Panc1 (cell line): ENCODE measurements around the gene PPM1H. TPM values are rescaled to one million over a fixed set of nuclear protein-coding genes. Genes with fewer than 3 reads are reported as not detected.

ENCODE experiments used
- ATAC-seq: fragments of 200-7000 bp; cut with Tn5 transposase; 2 replicates; pipeline ENCODE4 v1.9.1; 2020; ENCODE audit warnings: mild to moderate bottlenecking, moderate library complexity
- BruUV-seq: library from RNA; stranded (reverse); fragments of 400-500 nt; replicated peaks from 2 replicates; lab custom pipeline; 2021; lab: Mats Ljungman, UMichigan
- CTCF ChIA-PET: fragments of 300-600 bp; sonication (Branson Sonifier 250); formaldehyde crosslinking; loops from one replicate; lab custom pipeline; 2022; ENCODE audit warnings: antibody characterized with exemption; lab: Charles Lee
- POLR2A ChIA-PET: fragments of 300-600 bp; sonication (Branson Sonifier 250); formaldehyde crosslinking; loops from one replicate; lab custom pipeline; 2022; ENCODE audit warnings: antibody characterized with exemption; lab: Charles Lee
- DNase-seq: peaks from one replicate; pipeline ENCODE4 v3.0.0-alpha.2; 2010; ENCODE audit warnings: low read depth, low spot score
- H3K27ac ChIP-seq: 2 replicates; pipeline ENCODE4 v1.5.1; 2011; ENCODE audit warnings: mild to moderate bottlenecking, low read length, inconsistent platforms
- H3K27me3 ChIP-seq: fragments of 200-500 bp; sonication (Bioruptor generic); 2 replicates; pipeline ENCODE4 v1.6.0; 2014; ENCODE audit warnings: low read length, inconsistent platforms; ENCODE audit not compliant: control insufficient read depth, insufficient read depth
- H3K36me3 ChIP-seq: fragments of 200-500 bp; sonication (Bioruptor generic); 2 replicates; pipeline ENCODE4 v1.5.1; 2014; ENCODE audit warnings: inconsistent platforms, mild to moderate bottlenecking, low read length, moderate library complexity; ENCODE audit not compliant: control insufficient read depth, insufficient read depth
- H3K4me1 ChIP-seq: 2 replicates; pipeline ENCODE4 v1.5.1; 2011; ENCODE audit warnings: inconsistent platforms, mild to moderate bottlenecking, low read length, moderate library complexity; ENCODE audit not compliant: control insufficient read depth, insufficient read depth
- H3K4me3 ChIP-seq, 2 experiments: 2 replicates each; pipeline ENCODE4 v1.5.1; 2011 to 2012; ENCODE audit warnings: low read depth in 2 of 2, low read length in 2 of 2, mild to moderate bottlenecking in 2 of 2, inconsistent platforms in 1 of 2, moderate library complexity in 1 of 2
- H3K9me3 ChIP-seq: fragments of 200-500 bp; sonication (Bioruptor generic); 2 replicates; pipeline ENCODE4 v1.5.1; 2014; ENCODE audit warnings: low read depth, mild to moderate bottlenecking, inconsistent platforms, low read length, moderate library complexity; ENCODE audit not compliant: control insufficient read depth, insufficient read depth
- CTCF ChIP-seq: fragments of 450-650 bp; IDR thresholded peaks from 2 replicates; pipeline ENCODE4 v1.5.1; 2017; ENCODE audit warnings: mild to moderate bottlenecking
- POLR2AphosphoS5 ChIP-seq: IDR thresholded peaks from 2 replicates; pipeline ENCODE4 v1.6.1; 2012; ENCODE audit warnings: mild to moderate bottlenecking, low read depth, low read length, moderate library complexity
- REST ChIP-seq, 2 experiments: IDR thresholded peaks; 2 replicates each; pipeline ENCODE4 v1.6.1; 2011 to 2012; ENCODE audit warnings: low read depth in 2 of 2, control low read depth in 1 of 2, low read length in 1 of 2, mild to moderate bottlenecking in 1 of 2, moderate library complexity in 1 of 2; ENCODE audit not compliant: insufficient read depth in 1 of 2
- SIN3A ChIP-seq: IDR thresholded peaks from 2 replicates; pipeline ENCODE4 v1.6.1; 2012; ENCODE audit warnings: low read depth, mild to moderate bottlenecking, low read length, moderate library complexity, borderline replicate concordance; ENCODE audit not compliant: insufficient read depth
- TCF7L2 ChIP-seq: IDR thresholded peaks from 2 replicates; pipeline ENCODE4 v1.6.1; 2011; ENCODE audit warnings: mild to moderate bottlenecking, low read depth, low read length, inconsistent platforms
- in situ Hi-C: cut with HindIII; loops from 2 replicates; pipeline ENCODE4 v1.10.0; 2016; ENCODE audit warnings: low sequenced_read_pairs, low pct_unique_long_range_greater_than_20kb
- intact Hi-C: fragments of 100-400 bp; cut with micrococcal nuclease; formaldehyde crosslinking; loops from one replicate; pipeline ENCODE4 v1.10.0; 2022; ENCODE audit not compliant: unreplicated experiment
- total RNA-seq: library from RNA; stranded (reverse); gene quantifications from one replicate; pipeline ENCODE4 v1.2.1, GENCODE V29; 2021; ENCODE audit not compliant: unreplicated experiment

The PPM1H gene
- total RNA-seq, 1 experiment from 2014 or later: 22.9 TPM

GRCh38 chr12:62779488-62779887 is 155.5 kb downstream of the PPM1H start:
- ChIA-PET CTCF (no interaction called here), POLR2A (no interaction called here)
- no TSS peak for BruUV-seq
- no peak for DNase-seq
- ATAC-seq: no peak
- TF ChIP-seq REST (IDR thresholded peaks at IDR 0.05; ENCODE audit: insufficient read depth in 1 of 2, low read depth in 2 of 2, low read length in 1 of 2) (no peak), CTCF (no peak), SIN3A (no peak), POLR2AphosphoS5 (no peak), TCF7L2 (no peak)
- Histone ChIP-seq H3K9me3 (no peaks in the 10 kb centered on the region), H3K27ac (no peak overlapping the region), H3K36me3 (no peaks in the 10 kb centered on the region), H3K4me3 (no peak overlapping the region), H3K27me3 (no peaks in the 10 kb centered on the region), H3K4me1 (no peaks in the 10 kb centered on the region)
- intact Hi-C loops: no loop called here
- in situ Hi-C loops: loop anchor here (25.0 kb wide), 1 partner anchor 167 kb away; no protein-coding TSS in a partner anchor

GRCh38 chr12:62778187-62778586 is 156.8 kb downstream of the PPM1H start:
- intact Hi-C loops (no loop called here), in situ Hi-C loops (loop anchor here (25.0 kb wide), 1 partner anchor 166 kb away; no protein-coding TSS in a partner anchor)
- TF ChIP-seq REST (IDR thresholded peaks at IDR 0.05; ENCODE audit: insufficient read depth in 1 of 2, low read depth in 2 of 2, low read length in 1 of 2) (no peak), TCF7L2 (no peak), SIN3A (no peak), POLR2AphosphoS5 (no peak), CTCF (no peak)
- ChIA-PET POLR2A (no interaction called here), CTCF (interaction anchor here (0.7 kb wide), 1 partner anchor 35 kb away, joined by 18 read pairs; no protein-coding TSS in a partner anchor)
- H3K27ac ChIP-seq: no peak overlapping the region; the same call in 1 of the 2 replicates
- ATAC-seq (no peak), DNase-seq (no peak)
- H3K36me3 ChIP-seq: no peaks in the 10 kb centered on the region
- no peaks in the 10 kb centered on the region for H3K4me1 ChIP-seq
- BruUV-seq: no TSS peak
- H3K9me3 ChIP-seq: no peaks in the 10 kb centered on the region
- no peaks in the 10 kb centered on the region for H3K27me3 ChIP-seq
- H3K4me3 ChIP-seq: no peak overlapping the region
